Measurements from ENCODE around the gene RAB11FIP3.
A peak's percentile ranks its signal among the peaks of the same experiment; 100 is the strongest.

The RAB11FIP3 gene

DNA sequence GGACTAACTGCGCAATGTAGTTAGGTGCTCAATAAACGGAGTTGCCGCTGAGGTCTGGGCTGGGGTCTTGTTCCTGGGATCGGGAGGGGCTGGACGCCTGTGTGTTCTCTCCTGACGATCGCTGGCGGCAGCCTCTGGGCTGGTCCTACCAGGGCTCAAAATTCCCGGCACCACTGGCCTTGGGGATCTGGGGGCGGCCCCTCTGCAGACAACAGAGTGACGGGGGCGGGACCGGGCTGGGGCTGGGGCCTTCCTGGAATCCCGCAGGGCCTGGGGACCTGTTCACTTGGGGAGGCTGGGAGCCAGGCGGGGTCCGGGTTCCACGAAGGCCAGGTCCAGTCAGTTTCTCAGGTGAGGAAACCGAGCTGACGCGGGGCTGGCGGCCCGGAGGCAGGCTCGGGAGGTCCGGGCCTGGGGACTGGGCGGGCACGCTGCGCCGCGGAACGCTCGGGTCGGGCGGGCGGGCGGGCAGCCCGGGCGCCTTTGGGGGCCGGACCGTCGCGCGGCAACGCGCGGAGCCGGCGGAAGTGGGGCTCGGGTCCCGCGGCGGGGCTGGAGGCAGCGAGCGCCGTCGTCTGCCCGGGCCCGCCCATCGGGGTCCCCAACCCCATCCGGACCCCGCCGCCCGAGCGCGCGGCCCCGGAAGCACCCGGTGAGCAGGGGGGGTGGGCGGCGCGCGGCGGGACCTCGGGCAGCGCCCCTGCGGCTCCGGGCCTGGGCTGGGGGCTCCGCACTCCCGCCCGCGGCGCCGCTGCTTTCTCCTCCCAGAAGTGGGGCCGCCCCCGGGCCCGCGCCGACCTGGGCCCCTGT is 144.2 kb downstream of the RAB11FIP3 start, which contains the start of gene PIGQ:
Gene PIGQ, plus strand, starts transcription at position 524 of the 810 bp plus-strand sequence. CDS start 4,107 bp downstream, outside the sequence.
- peak within 1 kb of the TSS; percentile 70 for H3K27ac ChIP-seq
- TF ChIP-seq ZFX (IDR thresholded peaks at IDR 0.05): peak; percentile 80; the same call in 1 of the 2 replicates
- TF ChIP-seq, protein P1, sequence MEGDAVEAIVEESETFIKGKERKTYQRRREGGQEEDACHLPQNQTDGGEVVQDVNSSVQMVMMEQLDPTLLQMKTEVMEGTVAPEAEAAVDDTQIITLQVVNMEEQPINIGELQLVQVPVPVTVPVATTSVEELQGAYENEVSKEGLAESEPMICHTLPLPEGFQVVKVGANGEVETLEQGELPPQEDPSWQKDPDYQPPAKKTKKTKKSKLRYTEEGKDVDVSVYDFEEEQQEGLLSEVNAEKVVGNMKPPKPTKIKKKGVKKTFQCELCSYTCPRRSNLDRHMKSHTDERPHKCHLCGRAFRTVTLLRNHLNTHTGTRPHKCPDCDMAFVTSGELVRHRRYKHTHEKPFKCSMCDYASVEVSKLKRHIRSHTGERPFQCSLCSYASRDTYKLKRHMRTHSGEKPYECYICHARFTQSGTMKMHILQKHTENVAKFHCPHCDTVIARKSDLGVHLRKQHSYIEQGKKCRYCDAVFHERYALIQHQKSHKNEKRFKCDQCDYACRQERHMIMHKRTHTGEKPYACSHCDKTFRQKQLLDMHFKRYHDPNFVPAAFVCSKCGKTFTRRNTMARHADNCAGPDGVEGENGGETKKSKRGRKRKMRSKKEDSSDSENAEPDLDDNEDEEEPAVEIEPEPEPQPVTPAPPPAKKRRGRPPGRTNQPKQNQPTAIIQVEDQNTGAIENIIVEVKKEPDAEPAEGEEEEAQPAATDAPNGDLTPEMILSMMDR (conservative IDR thresholded peaks at IDR 0.05): no peak

All from C4-2B (cell line).